Naive B cell (primary cell): ENCODE measurements around the gene CHSY1. TPM values are rescaled to one million over a fixed set of nuclear protein-coding genes. Genes with fewer than 3 reads are reported as not detected.

Experiments
- ATAC-seq, 2 donors: fragments of 150-1000 bp; cut with Tn5 transposase; 2 replicates each; pipeline ENCODE4 v1.10.0; 2021; ENCODE audit warnings: low read depth in 2 of 2, mild to moderate bottlenecking in 2 of 2, moderate library complexity in 2 of 2
- DNase-seq: peaks from one replicate; pipeline ENCODE4 v3.0.0; 2022
- H3K27ac Mint-ChIP-seq, 6 donors: one replicate each; pipeline ENCODE4 v1.8.0; 2020 to 2022; ENCODE audit warnings: mild to moderate bottlenecking in 6 of 6, mixed read lengths in 6 of 6, moderate library complexity in 5 of 6, inconsistent platforms in 2 of 6
- H3K27me3 Mint-ChIP-seq, 3 donors: one replicate each; pipeline ENCODE4 v1.8.0; 2021 to 2022; ENCODE audit warnings: mixed read lengths in 3 of 3, mild to moderate bottlenecking in 1 of 3
- H3K36me3 Mint-ChIP-seq, 2 donors: one replicate each; pipeline ENCODE4 v1.8.0; 2020 to 2022; ENCODE audit warnings: mixed read lengths in 2 of 2, inconsistent platforms in 1 of 2, mild to moderate bottlenecking in 1 of 2
- H3K4me1 Mint-ChIP-seq, 3 donors: one replicate each; pipeline ENCODE4 v1.8.0; 2020 to 2022; ENCODE audit warnings: mixed read lengths in 3 of 3, inconsistent platforms in 1 of 3, mild to moderate bottlenecking in 1 of 3, moderate library complexity in 1 of 3
- H3K4me3 Mint-ChIP-seq, 8 donors: one replicate each; pipeline ENCODE4 v1.8.0; 2020 to 2022; ENCODE audit warnings: mild to moderate bottlenecking in 8 of 8, mixed read lengths in 8 of 8, moderate library complexity in 8 of 8, inconsistent platforms in 2 of 8
- H3K9me3 Mint-ChIP-seq, 7 donors: one replicate each; pipeline ENCODE4 v1.8.0; 2020 to 2022; ENCODE audit warnings: mixed read lengths in 7 of 7, mild to moderate bottlenecking in 5 of 7, inconsistent platforms in 2 of 7, moderate library complexity in 1 of 7
- polyA plus RNA-seq, 6 donors: library from polyadenylated mRNA; unstranded; fragments of 300-500 nt; fragmentation: Illumina TruSeq; gene quantifications; one replicate each; pipeline ENCODE4 v1.2.3, GENCODE V29; 2021; ENCODE audit warnings: low read depth in 6 of 6

CHSY1 gene
- polyA plus RNA-seq, 6 donors from 2014 or later, result 2.0 to 3.7 (median 2.5) TPM

- no peaks in the 10 kb centered on the region for H3K9me3 Mint-ChIP-seq
- no peak overlapping the region for H3K4me3 Mint-ChIP-seq
- DNase-seq (no peak), ATAC-seq (no peak)
- no peaks in the 10 kb centered on the region for H3K27me3 Mint-ChIP-seq
- H3K27ac Mint-ChIP-seq, result peak overlapping the region in 3 of 6 donors; percentile 17 to 64 (median 52)
- H3K4me1 Mint-ChIP-seq, result peaks cover 47 to 71% (median 62%) of the 10 kb centered on the region in 3 donors
- H3K36me3 Mint-ChIP-seq, result no peaks in the 10 kb centered on the region
Observed at GRCh38 chr15:101193806-101194545, 57.9 kb downstream of the CHSY1 start.

DNA sequence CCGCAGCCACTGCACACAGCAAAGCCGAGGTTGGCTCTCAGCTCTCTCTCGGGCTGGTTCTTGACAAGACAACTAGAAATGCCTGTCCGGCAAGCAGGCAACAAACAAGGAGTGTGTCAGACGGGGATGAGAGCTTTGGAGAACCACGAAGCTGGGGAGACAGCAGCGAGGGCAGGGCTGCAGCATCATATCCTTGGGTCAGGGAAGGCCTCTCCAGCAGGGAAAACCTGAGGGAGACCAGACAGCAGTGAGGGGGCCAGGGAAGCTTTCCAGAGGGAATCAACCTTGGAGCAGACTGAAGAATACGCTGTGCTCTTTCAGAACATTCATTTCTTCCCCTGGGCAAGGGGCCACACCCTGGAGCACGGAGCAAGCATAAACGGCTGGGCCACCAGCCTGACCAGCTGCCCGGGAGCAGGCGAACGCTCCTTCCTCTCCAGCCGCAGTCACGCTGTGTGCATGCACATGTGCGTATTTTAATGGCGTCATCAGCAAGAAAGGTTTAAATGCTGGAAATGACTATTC is 58.7 kb downstream of the CHSY1 start:
- no peak for ATAC-seq
- Mint-ChIP-seq H3K27ac (peak overlapping the region in 1 of 6 donors; percentile 79), H3K4me3 (no peak overlapping the region), H3K4me1 (peaks cover 44 to 66% (median 58%) of the 10 kb centered on the region in 3 donors), H3K27me3 (no peaks in the 10 kb centered on the region), H3K9me3 (no peaks in the 10 kb centered on the region), H3K36me3 (no peaks in the 10 kb centered on the region)
- DNase-seq, result no peak

DNA sequence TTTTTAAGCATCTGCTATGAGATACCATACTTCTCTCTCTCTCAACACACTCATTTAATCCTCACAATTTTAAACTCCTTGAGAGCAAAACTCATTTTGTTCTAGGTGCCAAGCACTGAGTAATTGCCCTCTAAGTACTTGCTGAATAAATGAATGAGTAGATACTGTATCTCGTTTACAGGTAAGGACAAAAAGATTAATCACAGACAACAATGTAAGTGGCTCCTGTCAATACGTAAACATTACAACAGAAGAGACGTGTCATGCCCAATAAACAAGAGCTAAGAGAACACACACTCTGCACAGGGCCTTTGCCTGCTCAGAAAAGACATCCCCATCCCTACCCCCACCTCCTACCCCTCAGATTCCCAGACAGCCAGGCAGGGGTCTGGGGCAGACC is 59.8 kb downstream of the CHSY1 start:
- H3K4me3 Mint-ChIP-seq, result no peak overlapping the region
- ATAC-seq (no peak), DNase-seq (no peak)
- no peaks in the 10 kb centered on the region for H3K36me3 Mint-ChIP-seq
- H3K9me3 Mint-ChIP-seq, result no peaks in the 10 kb centered on the region
- H3K27me3 Mint-ChIP-seq, result no peaks in the 10 kb centered on the region
- H3K27ac Mint-ChIP-seq, result peak overlapping the region in 1 of 6 donors; percentile 27
- peaks cover 49 to 65% (median 61%) of the 10 kb centered on the region in 3 donors for H3K4me1 Mint-ChIP-seq

DNA sequence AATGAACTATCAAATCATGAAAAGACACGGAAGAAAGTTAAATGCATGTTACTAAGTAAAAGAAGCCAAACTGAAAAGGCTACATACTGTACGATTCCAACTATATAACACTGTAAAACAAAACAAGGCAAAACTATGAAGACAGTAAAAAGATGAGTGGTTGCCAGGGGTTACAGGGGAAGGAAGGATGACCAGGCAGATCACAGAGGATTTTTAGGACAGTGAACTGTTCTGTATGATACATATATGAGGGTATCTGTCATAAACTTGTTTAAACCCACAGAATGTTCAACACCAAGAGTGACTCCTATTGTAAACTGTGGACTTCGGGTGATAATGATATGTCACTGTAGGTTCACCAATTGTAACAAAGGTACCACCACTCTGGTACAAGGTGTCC is 60.6 kb downstream of the CHSY1 start:
- no peak overlapping the region for H3K4me3 Mint-ChIP-seq
- no peak overlapping the region for H3K27ac Mint-ChIP-seq
- H3K4me1 Mint-ChIP-seq, result peaks cover 49 to 65% (median 61%) of the 10 kb centered on the region in 3 donors

GRCh38 chr15:101190092-101190595 is 61.7 kb downstream of the CHSY1 start:
- no peak for DNase-seq
- Mint-ChIP-seq H3K4me3 (peak overlapping the region in 2 of 8 donors; percentile 8 to 32), H3K27me3 (no peaks in the 10 kb centered on the region), H3K27ac (peak overlapping the region in 3 of 6 donors; percentile 70 to 84 (median 77)), H3K9me3 (no peaks in the 10 kb centered on the region), H3K36me3 (no peaks in the 10 kb centered on the region), H3K4me1 (peaks cover 55 to 61% (median 61%) of the 10 kb centered on the region in 3 donors)
- ATAC-seq, result no peak

More for the DNA sequence above, 60.6 kb downstream of the CHSY1 start:
- no peak for DNase-seq
- Mint-ChIP-seq H3K27me3 (no peaks in the 10 kb centered on the region), H3K36me3 (no peaks in the 10 kb centered on the region), H3K9me3 (no peaks in the 10 kb centered on the region)
- ATAC-seq, result no peak

GRCh38 chr15:101189409-101190091 is 62.3 kb downstream of the CHSY1 start:
- Mint-ChIP-seq H3K4me1 (peaks cover 52 to 60% (median 58%) of the 10 kb centered on the region in 3 donors), H3K4me3 (peak overlapping the region in 1 of 8 donors; percentile 32), H3K27ac (peak overlapping the region in 3 of 6 donors; percentile 70 to 84 (median 77)), H3K9me3 (no peaks in the 10 kb centered on the region), H3K27me3 (no peaks in the 10 kb centered on the region), H3K36me3 (no peaks in the 10 kb centered on the region)
- ATAC-seq (no peak), DNase-seq (no peak)

- peaks cover 48 to 53% (median 51%) of the 10 kb centered on the region in 3 donors for H3K4me1 Mint-ChIP-seq
- DNase-seq, result no peak
- no peaks in the 10 kb centered on the region for H3K27me3 Mint-ChIP-seq
- no peak overlapping the region for H3K4me3 Mint-ChIP-seq
- no peak for ATAC-seq
- H3K36me3 Mint-ChIP-seq, result no peaks in the 10 kb centered on the region
- no peaks in the 10 kb centered on the region for H3K9me3 Mint-ChIP-seq
- peak overlapping the region in 2 of 6 donors; percentile 49 to 81 for H3K27ac Mint-ChIP-seq
Observed at GRCh38 chr15:101188637-101189408, 63.0 kb downstream of the CHSY1 start.

GRCh38 chr15:101187820-101188636 is 63.8 kb downstream of the CHSY1 start:
- Mint-ChIP-seq H3K27me3 (no peaks in the 10 kb centered on the region), H3K27ac (peak overlapping the region in 4 of 6 donors; percentile 47 to 77 (median 62)), H3K9me3 (no peaks in the 10 kb centered on the region), H3K4me3 (peak overlapping the region in 1 of 8 donors; percentile 15), H3K4me1 (peaks cover 46 to 48% (median 47%) of the 10 kb centered on the region in 3 donors), H3K36me3 (no peaks in the 10 kb centered on the region)
- ATAC-seq, result no peak
- no peak for DNase-seq

- ATAC-seq (no peak), DNase-seq (no peak)
- Mint-ChIP-seq H3K4me3 (no peak overlapping the region), H3K36me3 (no peaks in the 10 kb centered on the region), H3K4me1 (peaks cover 34 to 39% (median 36%) of the 10 kb centered on the region in 3 donors), H3K27me3 (no peaks in the 10 kb centered on the region), H3K9me3 (no peaks in the 10 kb centered on the region), H3K27ac (peak overlapping the region in 1 of 6 donors; percentile 30)
Observed at GRCh38 chr15:101185770-101186169, 66.1 kb downstream of the CHSY1 start.

DNA sequence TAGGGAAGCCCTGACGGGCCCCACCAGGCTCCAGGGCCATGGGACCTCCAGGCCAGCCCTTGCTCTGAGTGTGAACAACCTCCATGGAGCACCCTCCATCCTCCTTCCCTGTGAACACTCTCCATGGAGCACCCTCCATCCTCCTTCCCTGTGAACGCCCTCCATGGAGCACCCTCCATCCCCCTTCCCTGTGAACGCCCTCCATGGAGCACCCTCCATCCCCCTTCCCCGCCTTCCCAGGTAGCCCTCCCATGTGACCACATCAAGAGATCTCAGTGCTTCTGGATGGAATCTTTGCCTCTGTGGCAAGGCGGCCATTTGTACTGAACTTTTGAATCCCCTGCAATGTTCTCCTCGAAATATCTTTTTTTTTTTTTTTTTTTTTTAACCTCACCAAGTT is 66.5 kb downstream of the CHSY1 start:
- no peak overlapping the region for H3K4me3 Mint-ChIP-seq
- H3K36me3 Mint-ChIP-seq, result no peaks in the 10 kb centered on the region
- DNase-seq, result no peak
- peaks cover 30 to 35% (median 34%) of the 10 kb centered on the region in 3 donors for H3K4me1 Mint-ChIP-seq
- no peak for ATAC-seq
- no peaks in the 10 kb centered on the region for H3K27me3 Mint-ChIP-seq
- H3K27ac Mint-ChIP-seq, result peak overlapping the region in 2 of 6 donors; percentile 30 to 48
- H3K9me3 Mint-ChIP-seq, result no peaks in the 10 kb centered on the region

DNA sequence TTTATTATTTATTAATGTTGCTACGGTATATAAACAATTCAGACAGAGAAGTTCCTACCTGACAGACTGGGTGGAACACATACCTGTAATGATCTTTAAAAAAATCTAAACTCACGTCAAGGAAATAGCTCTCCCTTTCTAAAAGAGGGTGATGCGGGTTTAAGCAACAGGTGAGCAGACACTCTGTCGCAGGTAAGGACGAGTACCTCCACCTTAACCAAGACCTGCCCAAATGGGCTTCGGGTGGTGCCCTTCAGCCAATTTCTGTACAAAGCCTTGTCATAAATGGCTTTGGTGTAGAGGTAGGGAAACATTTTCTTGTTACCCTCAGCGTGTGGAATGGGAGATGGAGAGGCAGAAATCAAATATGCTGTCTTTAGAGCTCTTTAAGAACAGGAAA is 67.0 kb downstream of the CHSY1 start:
- peaks cover 28 to 32% (median 31%) of the 10 kb centered on the region in 3 donors for H3K4me1 Mint-ChIP-seq
- ATAC-seq (no peak), DNase-seq (no peak)
- no peaks in the 10 kb centered on the region for H3K9me3 Mint-ChIP-seq
- no peak overlapping the region for H3K4me3 Mint-ChIP-seq
- H3K36me3 Mint-ChIP-seq, result no peaks in the 10 kb centered on the region
- peak overlapping the region in 1 of 6 donors; percentile 44 for H3K27ac Mint-ChIP-seq
- no peaks in the 10 kb centered on the region for H3K27me3 Mint-ChIP-seq

DNA sequence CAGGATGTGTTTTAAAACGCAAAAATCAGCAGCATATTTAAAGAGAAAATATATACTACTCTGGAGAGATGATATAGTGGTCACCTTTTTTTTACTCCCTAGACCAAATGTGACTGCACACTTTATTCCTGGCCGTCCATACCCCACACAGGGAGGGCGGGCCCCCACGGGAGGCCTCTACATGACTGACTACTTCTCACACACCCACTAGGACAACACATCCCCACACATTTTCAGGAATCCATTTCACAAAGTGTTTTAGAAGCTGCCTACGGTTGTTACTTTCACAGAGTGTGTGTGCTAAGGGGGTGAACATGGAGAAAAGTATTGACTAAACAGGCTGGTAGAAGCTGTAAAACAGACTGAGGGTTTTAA is 67.9 kb downstream of the CHSY1 start:
- H3K9me3 Mint-ChIP-seq, result no peaks in the 10 kb centered on the region
- H3K4me3 Mint-ChIP-seq, result no peak overlapping the region
- H3K36me3 Mint-ChIP-seq, result no peaks in the 10 kb centered on the region
- ATAC-seq (no peak), DNase-seq (no peak)
- peaks cover 19 to 27% (median 23%) of the 10 kb centered on the region in 3 donors for H3K4me1 Mint-ChIP-seq
- no peak overlapping the region for H3K27ac Mint-ChIP-seq
- H3K27me3 Mint-ChIP-seq, result no peaks in the 10 kb centered on the region
